Bronchial epithelial cell (primary cell): ENCODE data around the gene COMMD3. TPM values are rescaled to one million over a fixed set of nuclear protein-coding genes. Genes with fewer than 3 reads are reported as not detected.

Experiments used
- DNase-seq: peaks from one replicate; pipeline ENCODE4 v3.0.0-alpha.2; 2010; ENCODE audit warnings: low read depth
- FAIRE-seq: peaks from 2 replicates; lab custom pipeline; 2011; peaks lifted over from hg19 to GRCh38; lab: Jason Lieb, UNC
- H3K27me3 ChIP-seq: 2 replicates; pipeline ENCODE4 v1.5.1; 2011; ENCODE audit warnings: low read length; ENCODE audit not compliant: control insufficient read depth, insufficient read depth
- H3K36me3 ChIP-seq: 2 replicates; pipeline ENCODE4 v1.5.1; 2011; ENCODE audit warnings: low read length; ENCODE audit not compliant: control insufficient read depth, insufficient read depth
- H3K4me3 ChIP-seq: 2 replicates; pipeline ENCODE4 v1.5.1; 2011; ENCODE audit warnings: mild to moderate bottlenecking, low read depth, low read length, control low read depth
- total RNA-seq: library from RNA; depleted of rRNA; stranded (reverse); fragments of >200 nt; gene quantifications from 2 replicates; pipeline ENCODE4 v1.2.1, GENCODE V29; 2014
- TF ChIP-seq, protein P1 (sequence below): IDR thresholded peaks from 2 replicates; pipeline ENCODE4 v1.5.1; 2011; ENCODE audit warnings: mild to moderate bottlenecking, moderate library complexity, low read length, control low read depth, inconsistent platforms; ENCODE audit not compliant: insufficient read depth, severe bottlenecking

COMMD3 gene
- total RNA-seq, 1 donor from 2014 or later, result 32.9 TPM

DNA sequence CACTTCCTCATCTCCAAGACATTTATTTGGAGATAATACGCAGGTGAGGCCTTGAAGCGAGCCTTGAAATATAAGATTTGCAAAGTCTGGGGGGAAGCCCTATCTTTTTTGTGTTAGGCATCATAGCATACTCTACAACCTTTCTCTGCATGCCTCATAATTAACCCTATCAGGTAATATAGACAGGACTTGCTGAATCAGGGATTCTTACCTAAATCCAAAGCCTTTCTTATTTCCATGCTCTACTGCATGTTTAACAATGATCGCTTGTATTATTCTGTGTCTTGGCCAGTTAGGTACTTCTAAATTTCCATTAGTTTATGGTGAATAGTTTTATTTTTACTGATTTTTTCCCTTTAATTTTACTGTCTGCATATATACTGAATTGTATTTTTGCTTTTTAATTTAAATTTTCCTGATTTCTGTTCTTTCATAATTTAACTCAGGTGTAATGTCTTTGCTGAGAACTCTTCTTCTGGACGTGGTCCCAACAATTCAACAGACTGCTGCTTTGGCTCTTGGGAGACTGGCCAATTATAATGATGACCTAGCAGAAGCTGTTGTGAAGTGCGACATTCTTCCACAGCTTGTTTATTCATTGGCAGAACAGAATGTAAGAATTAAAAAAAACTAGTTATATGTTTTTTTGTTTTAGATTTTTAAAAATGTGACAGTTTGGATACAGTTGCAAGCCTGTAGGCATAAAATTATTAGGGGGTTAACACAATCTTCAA, 48.4 kb downstream of the COMMD3 start:
- TF ChIP-seq, protein P1, sequence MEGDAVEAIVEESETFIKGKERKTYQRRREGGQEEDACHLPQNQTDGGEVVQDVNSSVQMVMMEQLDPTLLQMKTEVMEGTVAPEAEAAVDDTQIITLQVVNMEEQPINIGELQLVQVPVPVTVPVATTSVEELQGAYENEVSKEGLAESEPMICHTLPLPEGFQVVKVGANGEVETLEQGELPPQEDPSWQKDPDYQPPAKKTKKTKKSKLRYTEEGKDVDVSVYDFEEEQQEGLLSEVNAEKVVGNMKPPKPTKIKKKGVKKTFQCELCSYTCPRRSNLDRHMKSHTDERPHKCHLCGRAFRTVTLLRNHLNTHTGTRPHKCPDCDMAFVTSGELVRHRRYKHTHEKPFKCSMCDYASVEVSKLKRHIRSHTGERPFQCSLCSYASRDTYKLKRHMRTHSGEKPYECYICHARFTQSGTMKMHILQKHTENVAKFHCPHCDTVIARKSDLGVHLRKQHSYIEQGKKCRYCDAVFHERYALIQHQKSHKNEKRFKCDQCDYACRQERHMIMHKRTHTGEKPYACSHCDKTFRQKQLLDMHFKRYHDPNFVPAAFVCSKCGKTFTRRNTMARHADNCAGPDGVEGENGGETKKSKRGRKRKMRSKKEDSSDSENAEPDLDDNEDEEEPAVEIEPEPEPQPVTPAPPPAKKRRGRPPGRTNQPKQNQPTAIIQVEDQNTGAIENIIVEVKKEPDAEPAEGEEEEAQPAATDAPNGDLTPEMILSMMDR, result no peak
- DNase-seq (no peak), FAIRE-seq (no peak)
- H3K27me3 ChIP-seq, result no peaks in the 10 kb centered on the region
- no peaks in the 10 kb centered on the region for H3K36me3 ChIP-seq
- H3K4me3 ChIP-seq, result no peak overlapping the region

DNA sequence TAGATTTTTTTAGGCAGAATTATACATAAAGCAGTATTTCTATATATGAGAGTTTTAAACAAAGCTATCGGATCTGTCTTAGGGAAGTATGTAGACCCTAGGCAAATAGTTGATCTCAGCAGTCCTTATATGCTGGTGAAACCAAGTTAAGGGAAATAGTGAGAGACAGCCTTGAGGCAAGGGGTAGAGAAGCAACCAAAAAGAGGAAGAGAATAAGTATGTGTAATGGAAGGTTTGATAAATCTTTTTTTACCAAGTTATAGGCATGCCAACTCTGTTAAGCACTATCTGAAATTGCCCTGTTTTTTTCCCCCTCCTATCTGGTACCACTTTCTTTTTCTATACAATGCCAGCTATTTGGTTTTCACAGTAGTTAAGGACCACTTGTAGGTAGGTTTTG, 49.0 kb downstream of the COMMD3 start:
- Histone ChIP-seq H3K4me3 (no peak overlapping the region), H3K36me3 (no peaks in the 10 kb centered on the region), H3K27me3 (no peaks in the 10 kb centered on the region)
- DNase-seq, result no peak
- TF ChIP-seq, protein P1, result no peak
- FAIRE-seq, result no peak

DNA sequence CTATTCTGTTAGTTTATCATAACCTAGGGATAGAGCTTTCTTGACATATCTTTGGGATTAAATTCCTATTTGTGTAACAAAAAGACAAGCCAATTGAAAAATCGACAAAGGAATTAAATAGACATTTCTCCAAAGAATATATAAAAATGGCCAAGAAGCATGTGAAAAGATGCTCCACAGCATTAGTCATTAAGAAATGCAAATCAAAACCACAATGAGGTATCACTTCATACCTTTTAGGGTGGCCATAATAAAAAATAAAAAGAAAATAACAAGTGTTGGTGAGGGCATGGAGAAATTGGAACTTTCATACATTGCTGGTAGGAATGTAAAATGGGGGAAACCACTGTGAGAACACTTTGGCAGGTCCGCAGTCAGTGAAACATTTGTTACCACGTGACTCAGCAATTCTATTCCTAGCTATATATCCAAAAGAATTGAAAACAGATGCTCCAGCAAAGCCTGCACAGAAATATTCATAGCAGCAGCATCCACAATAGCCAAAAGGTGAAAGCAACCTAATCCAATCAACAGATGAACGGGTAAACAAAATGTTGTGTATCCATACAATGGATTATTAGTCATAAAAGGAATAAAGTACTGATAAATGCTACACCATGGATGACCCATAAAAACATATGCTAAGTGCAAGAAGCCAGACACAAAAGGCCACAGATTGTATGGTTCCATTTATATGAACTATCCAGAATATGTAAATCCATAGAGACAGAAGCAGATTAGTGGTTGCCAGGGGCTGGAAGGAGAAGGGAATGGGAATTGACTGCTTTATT, 49.7 kb downstream of the COMMD3 start:
- FAIRE-seq (no peak), DNase-seq (no peak)
- no peaks in the 10 kb centered on the region for H3K36me3 ChIP-seq
- TF ChIP-seq, protein P1, result no peak
- no peak overlapping the region for H3K4me3 ChIP-seq
- no peaks in the 10 kb centered on the region for H3K27me3 ChIP-seq

DNA sequence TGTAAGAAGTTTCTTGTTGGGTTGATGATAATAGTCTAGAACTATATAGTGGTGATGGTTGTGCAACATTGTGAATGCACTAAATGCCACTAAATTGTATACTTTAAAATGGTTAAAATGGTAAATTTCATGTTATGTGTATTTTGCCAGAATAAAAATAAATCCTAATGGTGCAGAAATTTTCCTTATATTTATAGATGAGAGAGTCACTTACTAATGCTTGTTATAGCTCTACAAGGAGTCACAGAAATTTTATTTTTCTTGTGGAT, 50.2 kb downstream of the COMMD3 start:
- FAIRE-seq (no peak), DNase-seq (no peak)
- TF ChIP-seq, protein P1, result no peak
- Histone ChIP-seq H3K36me3 (no peaks in the 10 kb centered on the region), H3K27me3 (no peaks in the 10 kb centered on the region), H3K4me3 (no peak overlapping the region)

DNA sequence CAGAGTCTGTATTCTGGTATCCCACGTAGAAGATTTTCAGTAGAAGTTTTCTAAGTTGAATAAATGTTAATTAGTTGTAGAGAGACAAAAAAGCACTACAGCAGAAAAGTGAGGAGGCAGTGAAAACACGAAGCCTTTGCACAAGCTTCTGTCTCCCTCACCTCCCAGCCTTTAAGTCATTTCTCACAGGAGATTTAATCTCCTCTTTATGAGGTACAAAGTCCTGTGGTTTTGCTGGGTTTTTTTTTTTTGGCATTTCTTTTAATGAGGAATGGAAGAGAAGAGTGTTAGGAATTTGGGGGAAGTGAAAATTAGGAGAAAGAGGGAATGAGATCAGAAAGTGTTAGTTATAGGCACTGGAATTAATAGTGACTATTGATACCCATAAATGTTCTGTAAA, 50.6 kb downstream of the COMMD3 start:
- no peaks in the 10 kb centered on the region for H3K27me3 ChIP-seq
- FAIRE-seq, result no peak
- H3K4me3 ChIP-seq, result no peak overlapping the region
- H3K36me3 ChIP-seq, result no peaks in the 10 kb centered on the region
- TF ChIP-seq, protein P1, result no peak
- DNase-seq, result no peak

DNA sequence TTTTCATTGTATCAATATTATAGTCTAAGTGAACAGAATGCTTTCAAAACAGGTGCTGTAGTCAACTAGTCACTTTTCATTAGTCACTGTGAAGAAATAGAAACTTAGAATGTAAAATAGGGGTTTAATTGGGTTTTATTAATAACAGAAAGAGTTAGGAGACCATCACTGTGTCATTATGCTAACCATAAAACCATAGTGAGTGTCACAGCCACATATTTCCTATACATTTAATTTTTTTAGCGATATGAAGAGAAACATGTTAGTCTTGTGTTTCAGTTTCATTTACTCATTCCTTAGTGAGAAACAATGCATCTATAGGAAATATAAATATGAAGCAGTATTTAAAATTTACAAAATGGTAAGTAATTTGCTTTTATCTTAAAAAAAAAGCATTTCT, 51.3 kb downstream of the COMMD3 start:
- FAIRE-seq (no peak), DNase-seq (no peak)
- H3K27me3 ChIP-seq, result no peaks in the 10 kb centered on the region
- TF ChIP-seq, protein P1, result no peak
- H3K4me3 ChIP-seq, result no peak overlapping the region
- H3K36me3 ChIP-seq, result no peaks in the 10 kb centered on the region
